ENCODE data around the gene DYRK1A.
"Not testable (repeated sequence)": the region's sequence is repeated elsewhere in the genome, so short reads cannot be mapped to it uniquely, and the experiment has no call there.

Gene DYRK1A

DNA sequence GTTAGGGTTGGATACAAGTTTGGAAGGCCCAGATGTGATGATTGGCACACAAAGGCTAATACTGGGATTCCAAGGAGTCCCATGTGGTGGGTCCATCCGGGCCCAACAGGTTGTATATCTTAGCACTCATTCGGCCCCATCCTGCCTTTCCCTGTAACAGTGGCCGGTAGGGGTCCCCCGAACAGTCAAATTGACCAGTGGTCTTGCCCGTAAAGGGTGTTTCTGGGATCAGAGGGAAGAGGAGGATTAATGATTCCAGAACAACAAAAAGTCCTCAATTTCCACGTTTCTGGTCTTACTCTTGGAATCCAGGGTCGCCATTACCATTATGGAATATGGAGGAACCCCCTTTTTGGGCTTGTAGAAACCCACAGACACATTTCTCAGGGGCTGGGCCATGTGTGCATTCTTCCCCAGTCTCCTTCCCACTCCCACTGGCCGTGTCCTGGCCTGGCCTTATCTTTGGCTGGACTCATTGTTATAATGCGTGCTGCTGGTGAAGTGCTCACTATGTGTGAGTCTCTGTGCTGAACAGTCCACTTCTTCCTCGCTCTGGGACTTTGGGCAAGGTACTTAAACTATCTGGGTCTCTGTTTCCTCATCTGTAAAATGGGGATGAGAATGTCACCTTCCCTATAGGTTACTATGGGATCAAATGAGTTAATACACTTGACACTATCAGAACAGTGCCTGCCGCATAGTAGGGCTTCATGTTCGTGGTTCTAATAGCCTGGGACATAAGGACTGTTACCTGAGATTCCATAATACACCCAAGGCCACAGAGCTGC, 161.8 kb downstream of the DYRK1A start:
- no peak for DNase-seq (ENCODE audit: low spot score)

- DNase-seq (ENCODE audit: low spot score) = no peak
These were observed 163.1 kb downstream of the DYRK1A start for GRCh38 chr21:37529649-37530048.

DNA sequence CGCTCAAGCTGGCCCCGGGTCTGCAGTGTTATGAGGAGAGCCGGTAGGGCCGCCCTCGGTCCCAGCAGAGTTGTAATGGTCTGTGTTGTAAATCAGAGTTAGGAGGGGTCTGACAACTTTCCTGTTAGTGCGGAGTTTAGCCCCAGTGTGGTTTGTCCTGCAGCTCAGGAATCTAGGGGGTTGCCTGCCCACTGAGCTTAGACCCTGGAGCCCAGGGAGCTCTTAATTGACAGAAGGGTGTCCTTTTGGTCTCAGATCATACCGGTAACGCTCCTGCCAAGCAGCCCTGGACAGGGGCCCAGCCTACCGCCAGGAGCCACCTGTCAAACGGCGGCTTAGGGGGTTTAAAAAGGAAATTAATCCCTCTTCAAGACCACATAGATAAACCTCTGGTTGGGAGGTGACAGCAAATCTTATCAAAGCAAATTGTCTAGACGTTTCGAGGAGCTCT, 164.4 kb downstream of the DYRK1A start:
- DNase-seq (ENCODE audit: low spot score) = no peak

- no peak for DNase-seq (ENCODE audit: low spot score)
These were observed 164.9 kb downstream of the DYRK1A start for GRCh38 chr21:37531431-37531932.

DNA sequence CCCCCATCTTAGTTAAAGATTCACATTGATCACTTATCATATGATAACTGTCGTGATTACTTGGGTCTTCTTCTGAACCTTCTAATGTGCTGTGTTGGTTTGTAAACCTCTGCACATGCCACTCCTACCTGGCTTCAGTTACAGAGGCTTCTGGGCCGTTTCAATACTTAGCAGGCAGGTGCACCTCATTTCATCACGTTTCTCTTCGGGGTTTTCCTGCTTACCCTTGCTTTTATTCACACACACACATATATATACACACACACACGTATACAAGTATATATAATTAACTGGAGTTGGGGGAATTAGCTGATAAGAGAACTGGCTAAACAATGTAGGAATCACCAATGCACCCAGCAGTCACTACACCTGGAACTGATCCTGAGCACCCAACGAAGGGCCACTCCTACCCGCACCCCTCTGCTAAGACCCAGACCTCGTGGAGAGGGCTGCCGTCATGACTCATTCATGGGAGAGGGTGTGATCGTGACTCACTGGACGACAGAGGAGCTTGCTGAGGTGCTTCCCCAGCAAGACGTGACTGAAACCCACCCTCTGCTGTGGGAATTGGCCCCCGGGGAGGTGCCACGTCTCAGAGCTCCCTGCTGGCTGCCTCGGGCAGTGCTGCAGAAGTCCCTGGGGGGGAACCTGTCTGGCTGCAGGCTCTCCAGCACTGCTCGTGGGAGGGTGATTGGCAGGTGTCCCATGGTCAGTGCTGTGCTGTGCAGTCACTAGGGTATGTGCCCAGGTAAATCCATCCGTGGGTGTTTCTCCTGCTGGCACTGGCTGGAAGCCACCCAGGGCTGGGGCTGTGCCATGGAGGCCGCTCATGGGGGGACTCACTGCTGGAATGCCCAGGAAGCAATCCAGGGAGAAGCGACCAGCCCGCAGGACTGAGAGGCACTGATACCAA, 166.6 kb downstream of the DYRK1A start:
- no peak for DNase-seq (ENCODE audit: low spot score)

DNA sequence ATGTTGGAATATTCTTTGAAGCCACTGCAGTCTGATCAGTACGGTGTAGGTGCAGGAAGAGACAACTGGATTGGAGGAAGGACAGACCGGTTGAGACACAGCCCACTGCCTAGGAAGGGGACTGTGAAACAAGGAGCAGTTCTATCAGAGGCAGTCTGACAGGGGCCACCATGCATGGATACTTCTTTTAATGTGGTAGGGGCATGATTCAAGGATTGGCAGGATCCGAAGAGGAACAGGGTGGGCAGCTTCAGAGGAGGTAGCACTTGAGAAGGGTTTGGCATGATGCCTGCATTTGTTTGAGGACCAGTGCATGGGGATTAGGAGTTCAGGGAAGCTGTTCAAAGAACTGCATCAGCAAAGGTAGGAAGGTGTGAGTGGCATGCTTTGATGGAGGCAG, 167.9 kb downstream of the DYRK1A start:
- no peak for DNase-seq (ENCODE audit: low spot score)

GRCh38 chr21:37535130-37535529, 168.6 kb downstream of the DYRK1A start:
- no peak for DNase-seq (ENCODE audit: low spot score)

DNA sequence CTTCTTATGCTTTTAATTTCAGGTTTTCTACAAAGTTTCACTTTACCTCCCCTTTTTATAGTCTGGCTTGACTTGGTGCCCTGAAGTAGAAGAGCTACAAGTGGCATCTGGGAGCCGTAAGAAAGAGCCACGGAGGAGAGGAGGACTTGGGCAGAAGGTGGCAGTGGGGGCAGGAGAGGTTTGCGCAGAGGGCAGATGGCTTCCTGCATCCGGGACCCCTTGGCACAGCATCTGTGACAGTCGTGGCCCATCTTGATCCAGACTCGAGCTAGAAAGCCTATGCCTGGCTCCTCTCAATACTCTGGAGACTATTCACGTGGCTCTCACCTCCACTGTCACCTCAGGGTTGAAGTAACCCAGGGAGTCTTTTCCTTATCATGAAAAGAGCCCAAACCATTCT, 169.1 kb downstream of the DYRK1A start:
- no peak for DNase-seq (ENCODE audit: low spot score)

GRCh38 chr21:37536616-37537278, 170.2 kb downstream of the DYRK1A start:
- no peak for DNase-seq (ENCODE audit: low spot score)

DNA sequence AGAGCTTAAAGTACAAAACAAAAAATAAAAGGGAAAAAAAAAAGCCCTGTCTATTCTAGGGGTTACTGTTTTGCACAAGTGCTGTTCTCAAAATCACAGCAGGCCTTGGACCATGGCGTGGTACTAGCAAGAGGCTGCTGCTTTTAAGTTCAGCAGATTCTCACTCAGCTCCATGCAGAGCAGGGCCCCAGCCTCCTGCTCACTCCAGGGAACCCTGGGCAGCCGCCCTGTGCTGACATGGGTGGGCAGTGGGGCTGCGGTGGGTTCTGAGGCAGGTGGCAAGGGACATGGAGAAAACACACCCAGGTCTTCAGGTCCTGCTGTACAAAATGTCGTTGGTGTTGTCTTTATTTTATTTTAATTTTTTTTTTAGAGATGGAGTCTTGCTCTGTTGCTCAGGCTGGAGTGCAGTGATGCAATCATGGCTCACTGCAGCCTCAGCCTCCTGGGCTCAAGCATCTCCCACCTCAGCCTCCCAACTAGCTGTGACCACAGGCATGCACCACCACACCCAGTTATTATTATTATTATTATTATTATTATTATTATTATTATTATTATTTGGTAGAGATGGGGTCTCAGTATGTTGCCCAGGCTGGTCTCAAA, 170.9 kb downstream of the DYRK1A start:
- no peak for DNase-seq (ENCODE audit: low spot score)

DNA sequence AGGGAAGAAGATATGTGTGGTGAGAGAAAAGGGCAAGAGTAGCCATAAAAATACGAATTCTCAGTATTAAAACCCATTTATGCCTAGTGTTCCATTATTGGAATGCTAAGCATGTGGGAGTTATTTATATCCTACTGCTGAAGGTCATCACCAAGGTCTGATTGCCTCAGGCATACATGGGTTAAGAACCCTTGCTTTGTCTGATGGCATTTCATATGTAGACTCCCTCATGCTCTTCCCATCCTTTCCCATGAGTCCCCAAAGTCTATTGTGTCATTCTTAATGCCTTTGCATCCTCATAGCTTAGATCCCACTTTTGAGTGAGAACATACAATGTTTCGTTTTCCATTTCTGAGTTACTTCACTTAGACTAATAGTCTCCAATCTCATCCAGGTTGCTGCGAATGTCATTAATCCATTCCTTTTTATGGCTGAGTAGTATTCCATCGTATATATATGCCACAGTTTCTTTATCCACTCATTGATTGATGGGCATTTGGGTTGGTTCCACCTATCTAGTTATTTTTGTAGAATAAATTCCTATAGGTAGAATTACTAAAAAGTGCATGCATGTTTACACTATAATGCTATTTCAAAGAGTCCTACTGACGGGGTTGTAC, 172.5 kb downstream of the DYRK1A start:
- DNase-seq (ENCODE audit: low spot score) = no peak

DNA sequence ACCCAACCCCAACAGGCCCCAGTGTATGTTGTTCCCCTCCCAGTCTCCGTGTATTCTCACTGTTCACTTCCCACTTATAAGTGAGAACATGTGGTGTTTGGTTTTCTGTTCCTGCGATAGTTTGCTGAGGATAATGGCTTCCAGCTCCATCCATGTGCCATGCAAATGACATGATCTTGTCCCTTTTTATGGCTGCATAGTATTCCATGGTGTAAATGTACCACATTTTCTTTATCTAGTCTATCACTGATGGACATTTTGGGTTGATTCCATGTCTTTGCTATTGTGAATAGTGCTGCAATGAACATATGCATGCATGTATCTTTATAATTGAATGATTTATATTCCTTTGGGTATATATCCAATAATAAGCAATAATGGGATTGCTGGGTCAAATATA, 174.6 kb downstream of the DYRK1A start:
- not testable (repeated sequence) for DNase-seq (ENCODE audit: low spot score)

DNA sequence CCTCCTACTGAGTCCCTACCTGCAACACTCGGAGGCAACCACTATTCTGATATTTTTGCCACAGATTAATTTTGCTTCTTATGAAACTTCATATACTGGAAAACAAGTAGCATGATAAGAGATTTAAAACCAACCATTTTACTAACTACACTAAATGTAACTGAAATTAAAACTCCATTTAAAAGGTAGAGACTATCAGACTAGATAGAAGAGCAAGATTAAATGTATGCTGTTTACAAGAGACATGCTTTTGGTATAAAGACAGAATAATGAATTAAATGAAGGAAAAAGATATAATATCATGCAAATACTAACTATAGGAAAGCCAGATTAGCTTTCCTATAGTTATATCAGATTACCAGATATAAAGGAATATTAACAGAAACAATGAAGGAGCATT, 175.9 kb downstream of the DYRK1A start:
- no peak for DNase-seq (ENCODE audit: low spot score)

- DNase-seq (ENCODE audit: low spot score) = no peak
These were observed 179.8 kb downstream of the DYRK1A start for GRCh38 chr21:37546299-37546908.

DNA sequence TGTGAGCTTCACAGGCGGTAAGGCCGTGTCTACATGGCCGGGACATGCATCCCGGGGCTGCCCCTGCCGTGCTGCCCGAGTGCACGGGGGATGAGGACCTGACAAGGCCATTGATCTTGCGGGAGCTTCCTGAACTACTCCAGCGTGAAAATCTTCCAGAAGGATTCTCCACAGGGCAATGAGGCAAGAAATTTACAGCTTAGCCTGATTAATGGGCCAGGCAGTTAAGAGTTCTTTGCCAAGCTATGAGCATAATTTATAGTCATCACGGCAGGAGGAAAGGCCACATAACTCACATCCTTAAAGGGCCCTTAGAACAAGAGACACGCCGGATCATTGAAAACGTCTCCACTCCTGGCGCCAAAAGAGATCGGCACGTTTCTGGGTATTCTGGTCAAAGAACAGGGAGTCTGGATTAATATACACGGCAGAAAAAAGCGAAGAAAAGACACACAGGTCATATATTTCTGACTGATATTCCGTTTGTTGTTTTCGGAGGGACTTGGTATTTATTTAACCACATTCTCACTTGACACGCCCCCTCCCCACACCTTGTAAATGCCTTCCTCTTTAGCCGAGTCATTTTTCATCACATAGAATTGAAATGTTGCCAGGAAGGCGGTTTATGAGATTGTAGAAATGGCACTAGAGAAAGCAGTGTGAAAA, 180.5 kb downstream of the DYRK1A start:
- DNase-seq (ENCODE audit: low spot score) = no peak

DNA sequence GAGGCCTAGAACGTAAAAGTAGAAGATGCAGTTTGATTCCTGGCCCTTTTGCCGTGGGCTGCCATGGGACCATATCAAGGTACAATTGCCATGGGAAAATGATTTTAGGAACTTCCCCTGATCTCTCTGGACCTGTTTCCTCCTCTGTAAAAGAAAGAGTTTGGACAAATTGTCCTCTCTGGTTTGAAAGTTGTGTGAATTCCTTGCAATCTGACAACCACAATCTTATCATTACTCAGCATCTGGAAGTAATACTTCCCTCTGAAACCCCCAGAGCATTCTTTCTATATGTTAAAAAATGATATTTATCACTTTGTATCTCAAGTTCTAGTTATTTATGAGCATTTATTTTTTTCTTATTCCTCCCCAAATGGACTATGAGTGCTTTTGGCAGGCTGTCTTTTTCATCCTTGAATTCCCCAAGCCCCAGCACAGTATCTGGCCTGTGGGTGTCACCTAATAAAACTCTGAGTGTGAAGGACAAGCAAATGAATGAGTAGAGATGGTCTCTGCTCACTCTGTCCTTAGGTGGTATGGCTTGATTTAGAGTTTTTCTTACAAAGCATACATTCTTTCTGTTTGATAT, 181.1 kb downstream of the DYRK1A start:
- no peak for DNase-seq (ENCODE audit: low spot score)

- no peak for DNase-seq (ENCODE audit: low spot score)
These were observed 182.0 kb downstream of the DYRK1A start for GRCh38 chr21:37548521-37548981.

DNA sequence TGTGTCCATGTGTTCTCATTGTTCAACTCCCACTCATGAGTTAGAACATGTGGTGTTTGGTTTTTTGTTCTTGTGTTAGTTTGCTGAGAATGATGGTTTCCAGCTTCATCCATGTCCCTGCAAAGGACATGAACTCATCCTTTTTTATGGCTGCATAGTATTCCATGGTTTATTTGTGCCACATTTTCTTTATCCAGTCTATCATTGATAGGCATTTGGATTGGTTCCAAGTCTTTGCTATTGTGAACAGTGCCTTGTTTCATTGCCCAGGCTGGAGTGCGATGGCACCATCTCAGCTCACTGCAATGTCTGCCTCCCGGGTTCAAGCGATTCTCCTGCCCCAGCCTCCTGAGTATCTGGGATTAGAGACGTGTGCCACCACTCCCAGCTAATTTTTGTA, 183.2 kb downstream of the DYRK1A start:
- not testable (repeated sequence) for DNase-seq (ENCODE audit: low spot score)

- DNase-seq (ENCODE audit: low spot score) = no peak
These were observed 183.6 kb downstream of the DYRK1A start for GRCh38 chr21:37550157-37550556.

Data from hepatic stellate cell (primary cell).